Embryonic facial prominence (tissue), 1 donor: ENCODE measurements around the gene LDLRAP1.
A peak's percentile ranks its signal among the peaks of the same experiment; 100 is the strongest.

ENCODE experiments used
- DNase-seq: peaks from one replicate; pipeline ENCODE4 v3.0.0-alpha.2; 2016; ENCODE audit errors: extremely low spot score

The LDLRAP1 gene

DNA sequence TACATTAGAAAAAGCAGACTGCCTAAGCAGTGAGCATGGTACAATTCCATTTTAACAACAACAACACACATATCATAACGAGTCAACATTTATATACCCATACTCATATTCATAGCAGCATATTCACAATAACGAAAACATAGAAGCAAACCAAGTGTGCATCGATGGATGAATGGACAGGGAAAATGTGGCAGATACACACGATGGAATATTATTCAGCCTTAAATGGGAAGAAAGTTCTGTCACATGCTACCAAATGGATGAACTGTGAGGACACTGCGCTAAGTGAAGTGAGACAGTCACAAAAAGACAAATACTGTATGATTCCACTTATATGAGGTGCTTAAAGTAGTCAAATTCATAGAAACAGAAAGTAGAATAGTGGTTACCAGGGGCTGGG lies 63.7 kb downstream of the LDLRAP1 start:
- no peak for DNase-seq

- no peak for DNase-seq
Measured at GRCh38 chr1:25608488-25609178, 65.2 kb downstream of the LDLRAP1 start.

DNA sequence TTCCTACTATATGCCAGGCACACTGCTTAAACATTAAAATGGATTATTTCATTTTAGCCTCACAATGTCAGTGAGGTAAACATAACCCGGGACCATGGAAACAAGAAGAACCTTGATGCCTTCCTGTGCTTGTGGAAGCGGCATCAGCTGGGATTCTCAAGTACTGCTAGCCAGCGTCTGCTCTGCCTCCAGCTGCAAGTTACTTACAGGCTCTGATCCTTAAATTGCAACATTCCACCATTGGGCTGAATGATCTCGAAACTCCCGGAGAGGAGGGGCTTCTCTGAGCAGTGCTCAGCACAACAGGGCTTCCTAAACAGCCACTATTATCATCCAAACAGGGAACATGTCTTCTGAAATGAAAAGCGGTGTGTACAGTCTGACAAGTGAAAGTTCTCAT lies 66.5 kb downstream of the LDLRAP1 start:
- DNase-seq, result peak; percentile 29

DNA sequence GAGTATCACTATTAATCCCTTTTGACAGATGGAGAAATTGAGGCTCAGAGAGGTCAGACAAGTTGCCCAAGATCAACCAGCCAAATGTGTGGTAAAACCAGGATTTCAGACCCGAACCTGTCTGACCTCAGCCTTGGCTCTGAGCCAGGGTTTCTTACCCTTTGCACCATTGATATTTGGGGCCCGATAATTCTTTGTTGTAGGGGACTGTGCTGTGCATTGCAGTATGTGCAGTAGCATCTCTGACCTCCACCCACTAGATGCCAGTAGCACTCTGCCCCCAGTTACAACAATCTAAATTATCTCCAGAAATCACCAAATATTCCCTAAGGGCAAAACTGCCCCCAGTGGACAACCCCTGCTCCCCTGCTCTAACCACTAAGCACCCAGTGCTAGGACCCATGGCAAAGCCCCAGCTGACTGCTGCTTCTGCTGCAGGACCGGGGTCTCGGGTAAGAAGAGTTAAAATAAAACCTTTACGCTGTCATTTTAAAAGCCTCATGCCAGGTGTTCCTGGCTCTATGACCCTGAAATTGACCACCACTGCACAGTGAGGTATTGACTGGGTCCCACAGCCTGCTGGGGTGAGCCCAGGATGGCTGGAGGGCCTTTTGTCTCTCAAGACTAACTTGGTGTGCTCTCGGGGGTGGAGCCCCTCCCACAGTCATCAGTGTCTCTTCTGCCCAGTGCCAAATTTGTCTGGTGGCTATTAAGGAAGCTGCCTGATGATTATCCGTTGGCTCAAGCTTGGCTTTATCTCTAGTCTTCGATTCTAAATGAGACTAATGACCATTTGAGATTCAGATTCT lies 67.6 kb downstream of the LDLRAP1 start:
- no peak for DNase-seq

- no peak for DNase-seq
Measured at GRCh38 chr1:25611843-25612242, 68.4 kb downstream of the LDLRAP1 start.

DNA sequence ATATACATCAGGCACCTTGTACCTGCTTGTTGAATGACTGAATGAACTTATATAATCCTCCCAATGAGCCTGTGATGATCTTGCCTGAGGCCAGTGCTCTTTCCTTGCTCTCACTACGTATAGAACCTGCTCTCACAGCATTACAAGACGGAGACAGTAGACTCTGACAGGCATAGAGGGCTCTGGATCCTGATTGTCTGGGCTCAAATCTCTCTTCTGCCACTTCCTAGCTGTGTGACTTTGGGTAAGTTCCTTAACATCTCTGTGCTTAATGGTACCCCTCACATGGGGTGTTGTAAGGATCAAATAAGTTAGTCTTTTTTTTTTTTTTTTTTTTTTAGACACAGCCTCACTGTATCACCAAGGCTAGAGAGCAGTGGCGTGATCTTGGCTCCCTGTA lies 69.0 kb downstream of the LDLRAP1 start:
- no peak for DNase-seq

DNA sequence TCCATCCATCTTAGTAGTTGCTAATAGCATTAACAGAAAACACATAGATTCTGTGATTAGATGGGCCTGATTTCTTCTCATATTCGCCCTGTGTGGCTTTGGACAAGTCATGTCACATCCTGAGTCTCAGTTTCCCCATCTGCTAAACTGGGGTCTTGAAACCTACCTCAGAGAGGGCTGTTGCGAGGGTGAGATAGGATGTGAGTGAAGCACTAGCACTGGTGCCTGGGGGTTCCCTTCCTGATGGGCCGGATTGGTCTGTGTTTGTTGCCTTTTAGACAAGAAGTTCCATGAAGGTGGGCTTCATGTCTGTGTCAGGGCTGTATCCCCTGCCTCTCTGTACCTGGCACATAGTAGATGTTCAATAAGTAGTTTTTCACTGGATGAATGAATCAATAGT lies 69.7 kb downstream of the LDLRAP1 start:
- DNase-seq, result no peak

DNA sequence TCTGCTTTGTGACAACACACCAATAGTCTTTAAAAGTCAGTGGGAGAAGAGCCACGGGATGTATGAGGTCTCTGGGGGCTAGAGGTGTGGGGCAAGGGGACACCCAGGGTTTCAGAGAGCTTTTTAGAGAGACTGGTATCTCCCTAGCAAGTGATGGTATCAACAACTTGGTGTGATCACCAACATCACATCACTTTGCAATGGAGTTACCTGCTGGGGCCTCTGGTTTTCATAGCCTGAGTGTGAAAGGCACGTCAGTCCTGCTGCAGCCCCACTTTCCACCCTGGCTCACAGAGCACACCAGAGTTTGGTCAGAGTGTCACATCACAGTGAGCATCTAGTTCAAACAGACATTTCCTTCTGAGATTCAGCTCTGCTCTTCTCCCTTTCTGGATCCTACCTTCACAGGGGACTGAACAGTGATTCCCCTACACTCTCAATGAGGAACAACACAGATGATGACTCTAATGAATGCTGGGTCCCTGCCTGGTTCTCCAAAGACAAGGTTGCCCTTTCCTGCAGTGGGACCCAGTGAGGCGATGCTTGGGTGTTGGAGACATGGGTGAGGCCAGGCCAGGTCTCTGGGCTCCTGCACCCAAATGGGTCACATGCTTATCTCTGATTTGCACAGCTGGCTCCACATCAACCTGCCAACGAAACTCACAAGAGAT lies 71.2 kb downstream of the LDLRAP1 start:
- no peak for DNase-seq

DNA sequence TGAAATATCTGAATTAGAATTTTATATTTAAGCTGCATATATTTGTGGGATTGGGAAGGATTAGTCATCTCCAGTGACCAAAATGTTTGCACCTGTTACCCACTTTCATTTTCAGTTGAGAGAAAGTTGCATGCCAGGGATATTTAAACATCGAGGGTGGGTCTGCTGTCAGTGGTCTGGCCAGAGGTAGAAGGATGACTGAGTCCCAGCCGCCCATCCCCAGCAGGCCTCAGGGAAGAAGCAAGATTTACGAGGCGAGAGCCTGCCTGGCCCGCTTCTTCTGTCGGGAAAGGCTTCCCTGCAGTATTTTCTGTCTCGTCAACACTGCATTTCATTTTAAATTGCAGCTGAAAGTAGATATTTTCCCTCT lies 71.8 kb downstream of the LDLRAP1 start:
- no peak for DNase-seq

DNA sequence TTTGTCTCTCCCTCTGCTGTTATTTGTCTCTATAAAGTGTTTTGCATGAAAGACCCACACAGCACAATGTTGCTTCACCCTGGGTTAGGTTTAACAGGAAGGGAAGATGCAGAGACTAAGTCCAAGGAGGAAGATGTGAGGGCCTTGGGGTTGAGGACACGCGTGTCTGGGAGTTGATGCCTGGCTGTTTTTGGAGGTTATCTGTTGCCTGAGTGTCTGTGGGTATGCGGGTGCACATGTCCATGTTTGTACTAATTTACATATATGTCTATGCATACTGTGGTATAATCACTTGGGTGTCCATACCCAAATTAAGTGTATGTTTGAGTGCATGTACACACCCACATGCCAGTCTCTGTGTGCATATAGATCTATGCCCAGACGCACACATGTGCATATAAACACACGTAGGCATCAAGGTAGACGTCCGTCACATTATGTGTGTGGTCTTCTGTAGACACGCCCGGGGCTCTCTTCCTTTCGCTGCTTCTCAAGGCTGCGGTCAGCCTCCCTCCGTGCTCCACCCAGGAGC lies 72.2 kb downstream of the LDLRAP1 start:
- no peak for DNase-seq

DNA sequence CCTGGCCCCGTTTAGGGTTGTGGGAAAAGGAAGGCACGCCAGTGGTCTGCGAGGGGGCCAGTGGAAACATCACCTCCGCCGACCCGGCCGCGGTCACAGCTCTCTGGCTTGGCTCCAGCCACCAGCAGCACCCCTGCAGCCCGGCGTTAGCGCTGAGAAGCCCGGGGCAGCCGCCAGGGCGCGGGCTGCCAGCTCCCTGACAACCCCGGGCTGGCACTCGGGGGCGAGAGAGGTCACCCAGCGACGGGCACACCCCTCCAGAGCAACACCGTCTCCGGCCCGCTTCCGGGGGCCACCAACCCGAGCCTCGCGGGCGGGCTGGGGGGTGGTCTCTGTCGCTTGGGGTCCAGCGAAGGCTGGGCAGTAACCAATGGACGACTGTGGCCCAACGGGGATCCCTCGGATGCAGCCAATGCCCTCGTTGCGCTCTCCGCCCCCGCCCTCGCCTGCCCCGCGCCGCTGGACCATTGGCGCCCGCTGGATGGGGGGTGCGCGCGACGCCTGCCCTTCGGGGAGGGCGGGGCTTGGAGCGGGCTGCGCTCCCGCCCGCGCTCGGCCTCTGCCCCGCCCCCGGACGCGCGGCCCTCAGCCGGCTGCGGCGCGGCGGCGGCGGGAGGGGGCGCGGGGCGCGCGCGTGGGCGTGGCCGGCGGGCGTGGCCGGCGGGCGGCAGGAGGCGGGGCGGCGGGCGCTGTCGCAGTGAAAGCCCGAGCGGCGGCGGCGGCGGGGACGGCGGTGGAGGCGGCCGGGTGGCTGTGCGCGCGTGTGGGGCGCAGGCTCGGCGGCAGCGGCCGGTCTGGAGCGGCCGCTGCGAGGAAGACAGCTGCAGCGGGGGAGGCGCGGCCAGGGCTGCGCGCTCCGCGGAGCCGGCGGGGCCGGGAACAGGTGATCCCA lies 72.9 kb downstream of the LDLRAP1 start, which contains the start of gene MAN1C1:
TSS of gene MAN1C1 (plus strand) at position 697 of the 892 bp plus-strand sequence. CDS start 1,007 bp downstream, outside the sequence.
- no peak for DNase-seq

- no peak for DNase-seq
Measured at GRCh38 chr1:25616987-25617624, 73.7 kb downstream of the LDLRAP1 start.

GRCh38 chr1:25617625-25618432 lies 74.4 kb downstream of the LDLRAP1 start:
- DNase-seq, result no peak

DNA sequence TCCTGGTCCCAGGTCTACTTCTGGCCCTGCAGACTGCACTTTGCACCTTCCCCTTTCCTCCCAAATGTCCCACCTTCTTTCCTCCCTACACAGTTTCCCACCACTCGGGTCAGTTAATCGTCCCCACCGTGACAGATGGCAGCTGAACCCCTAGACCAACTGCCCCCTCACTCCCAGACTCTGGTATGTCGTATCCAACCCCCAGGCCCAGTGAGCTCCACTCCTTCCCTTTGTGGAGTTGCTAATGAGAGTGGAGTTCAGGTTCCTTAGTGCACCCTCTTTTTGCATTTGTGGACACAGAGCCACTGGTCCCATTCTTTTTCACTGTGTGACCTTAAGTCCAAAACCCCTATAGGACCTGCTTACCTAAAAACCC lies 75.0 kb downstream of the LDLRAP1 start:
- no peak for DNase-seq
